GM12892 (cell line): ENCODE measurements around the gene ARMC6.
"Not testable (repeated sequence)": the region's sequence is repeated elsewhere in the genome, so short reads cannot be mapped to it uniquely, and the experiment has no call there.

Experiments used
- DNase-seq: peaks from one replicate; pipeline ENCODE4 v3.0.0; 2011; ENCODE audit not compliant: insufficient read length
- FAIRE-seq: peaks from 2 replicates; lab custom pipeline; 2011; peaks lifted over from hg19 to GRCh38; lab: Jason Lieb, UNC
- POLR2A ChIP-seq: IDR thresholded peaks from 2 replicates; pipeline ENCODE4 v1.6.1; 2011; ENCODE audit warnings: low read depth, low read length, control low read depth
- POLR2AphosphoS5 ChIP-seq: IDR thresholded peaks from 2 replicates; pipeline ENCODE4 v1.6.1; 2011; ENCODE audit warnings: low read depth, low read length, control low read depth
- TAF1 ChIP-seq: IDR thresholded peaks from 2 replicates; pipeline ENCODE4 v1.6.1; 2011; ENCODE audit warnings: low read depth, mild to moderate bottlenecking, control low read depth, low read length, borderline replicate concordance

Gene ARMC6

GRCh38 chr19:18996796-18997394 is 36.5 kb upstream of the ARMC6 start:
- TF ChIP-seq POLR2AphosphoS5 (no peak), TAF1 (no peak), POLR2A (no peak)

GRCh38 chr19:18998276-18998675 is 35.1 kb upstream of the ARMC6 start:
- TF ChIP-seq TAF1 (no peak), POLR2AphosphoS5 (no peak), POLR2A (no peak)

More at GRCh38 chr19:18996796-18997394, 36.5 kb upstream of the ARMC6 start:
- no peak for DNase-seq
- FAIRE-seq, result no peak

GRCh38 chr19:18999016-18999758 is 34.2 kb upstream of the ARMC6 start:
- DNase-seq (no peak), FAIRE-seq (no peak)

More at GRCh38 chr19:18998276-18998675, 35.1 kb upstream of the ARMC6 start:
- no peak for FAIRE-seq
- DNase-seq, result no peak

GRCh38 chr19:18999896-19000620 is 33.3 kb upstream of the ARMC6 start:
- FAIRE-seq, result no peak

More at GRCh38 chr19:18999016-18999758, 34.2 kb upstream of the ARMC6 start:
- no peak for TF ChIP-seq TAF1
- TF ChIP-seq POLR2A, result no peak
- no peak for TF ChIP-seq POLR2AphosphoS5

GRCh38 chr19:19004144-19004543 is 29.3 kb upstream of the ARMC6 start:
- DNase-seq (no peak), FAIRE-seq (no peak)
- TF ChIP-seq POLR2A, result no peak
- TF ChIP-seq TAF1, result no peak
- TF ChIP-seq POLR2AphosphoS5, result no peak

More at GRCh38 chr19:18999896-19000620, 33.3 kb upstream of the ARMC6 start:
- TF ChIP-seq POLR2AphosphoS5 (no peak), POLR2A (no peak), TAF1 (no peak)
- no peak for DNase-seq

GRCh38 chr19:19006213-19006612 is 27.2 kb upstream of the ARMC6 start:
- DNase-seq (no peak), FAIRE-seq (no peak)
- TF ChIP-seq POLR2AphosphoS5, result no peak
- TF ChIP-seq POLR2A, result no peak

- no peak for TF ChIP-seq POLR2A
- no peak for TF ChIP-seq TAF1
- TF ChIP-seq POLR2AphosphoS5, result no peak
- DNase-seq (no peak), FAIRE-seq (no peak)
Observed at GRCh38 chr19:19009951-19010350, 23.5 kb upstream of the ARMC6 start.

GRCh38 chr19:19010551-19010950 is 22.9 kb upstream of the ARMC6 start:
- no peak for DNase-seq
- no peak for TF ChIP-seq TAF1
- TF ChIP-seq POLR2AphosphoS5, result no peak
- no peak for TF ChIP-seq POLR2A
- FAIRE-seq, result no peak

- no peak for FAIRE-seq
- TF ChIP-seq TAF1 (no peak), POLR2A (no peak), POLR2AphosphoS5 (no peak)
- no peak for DNase-seq
Observed at GRCh38 chr19:19021115-19021514, 12.3 kb upstream of the ARMC6 start.

GRCh38 chr19:19022380-19022961 is 10.9 kb upstream of the ARMC6 start:
- no peak for DNase-seq
- TF ChIP-seq POLR2AphosphoS5 (no peak), TAF1 (no peak), POLR2A (no peak)
- no peak for FAIRE-seq

- DNase-seq, FAIRE-seq: not testable (repeated sequence)
Observed at GRCh38 chr19:19023376-19023775, 10.0 kb upstream of the ARMC6 start.
